ENCODE measurements around the gene ZNF106.

GRCh38 chr15:42523331-42523730, 32.4 kb upstream of the ZNF106 start:
- TF ChIP-seq POLR2A (IDR thresholded peaks at IDR 0.05; ENCODE audit: low read depth, low read length) (no peak), PAX5 (IDR thresholded peaks at IDR 0.05; ENCODE audit: insufficient read depth, low read length, severe bottlenecking) (no peak), POLR2AphosphoS5 (IDR thresholded peaks at IDR 0.05; ENCODE audit: low read depth, low read length) (no peak)

Data from GM12891 (cell line).